HepG2 (cell line): ENCODE results near the gene HSPB6. TPM values are rescaled to one million over a fixed set of nuclear protein-coding genes. Genes with fewer than 3 reads are reported as not detected.

Experiments
- CENPT ChIP-seq: sonication (generic); formaldehyde crosslinking; IDR thresholded peaks from 2 replicates; pipeline ENCODE4 v1.8.0; 2022; ENCODE audit warnings: low read depth, mild to moderate bottlenecking, moderate library complexity, missing genetic modification reagents
- CERS6 ChIP-seq: sonication (generic); formaldehyde crosslinking; IDR thresholded peaks from 2 replicates; pipeline ENCODE4 v1.5.0; 2020; ENCODE audit warnings: missing genetic modification reagents
- DDIT3 ChIP-seq: sonication (generic); formaldehyde crosslinking; IDR thresholded peaks from 2 replicates; pipeline ENCODE4 v1.4.0; 2020; ENCODE audit warnings: mild to moderate bottlenecking, missing genetic modification reagents
- HNRNPH1 ChIP-seq: fragments of 200-400 bp; formaldehyde crosslinking; optimal IDR thresholded peaks from 2 replicates; pipeline ENCODE3; 2017; ENCODE audit warnings: mild to moderate bottlenecking, low read depth, low read length
- IKZF5 ChIP-seq: IDR thresholded peaks from 2 replicates; pipeline ENCODE4 v1.6.1; 2018; ENCODE audit warnings: missing genetic modification reagents, mild to moderate bottlenecking, missing compliant biosample characterization
- IRF2 ChIP-seq: IDR thresholded peaks from 2 replicates; pipeline ENCODE4 v1.6.1; 2018; ENCODE audit warnings: missing genetic modification reagents, missing compliant biosample characterization
- JARID2 ChIP-seq: sonication (generic); formaldehyde crosslinking; IDR thresholded peaks from 2 replicates; pipeline ENCODE4 v1.8.1; 2023; ENCODE audit warnings: missing genetic modification reagents, inconsistent platforms; ENCODE audit not compliant: insufficient replicate concordance
- MEIS1 ChIP-seq: sonication (generic); formaldehyde crosslinking; IDR thresholded peaks from 2 replicates; pipeline ENCODE4 v1.9.0; 2021; ENCODE audit warnings: mild to moderate bottlenecking, missing genetic modification reagents, moderate library complexity, borderline replicate concordance
- NBN ChIP-seq: fragments of 450-650 bp; conservative IDR thresholded peaks from 2 replicates; pipeline ENCODE4 v1.6.1; 2017
- RBFOX2 ChIP-seq: fragments of 200-400 bp; formaldehyde crosslinking; IDR thresholded peaks from 2 replicates; pipeline ENCODE4 v1.6.1; 2017; ENCODE audit warnings: low read depth, mild to moderate bottlenecking, low read length
- TBX2 ChIP-seq: sonication (generic); formaldehyde crosslinking; IDR thresholded peaks from 2 replicates; pipeline ENCODE4 v1.5.0; 2020; ENCODE audit warnings: missing genetic modification reagents, mild to moderate bottlenecking, borderline replicate concordance
- TGIF2 ChIP-seq: IDR thresholded peaks from 2 replicates; pipeline ENCODE4 v1.6.1; 2016; ENCODE audit warnings: control low read depth, missing compliant biosample characterization
- THRA ChIP-seq: sonication (generic); formaldehyde crosslinking; IDR thresholded peaks from 2 replicates; pipeline ENCODE4 v1.4.0; 2020; ENCODE audit warnings: missing genetic modification reagents, borderline replicate concordance
- ZBTB10 ChIP-seq: sonication (generic); formaldehyde crosslinking; IDR thresholded peaks from 2 replicates; pipeline ENCODE4 v1.4.0; 2020; ENCODE audit warnings: missing genetic modification reagents, borderline replicate concordance
- ZC3H4 ChIP-seq: sonication (generic); formaldehyde crosslinking; IDR thresholded peaks from 2 replicates; pipeline ENCODE4 v1.4.0; 2020; ENCODE audit warnings: missing genetic modification reagents, borderline replicate concordance
- ZFP36 ChIP-seq: fragments of 150-350 bp; IDR thresholded peaks from 2 replicates; pipeline ENCODE4 v1.6.1; 2018; ENCODE audit warnings: borderline replicate concordance, low read length, low read depth; ENCODE audit not compliant: partially characterized antibody
- ZFP41 ChIP-seq: sonication (generic); formaldehyde crosslinking; IDR thresholded peaks from 2 replicates; pipeline ENCODE4 v1.4.0; 2020; ENCODE audit warnings: mild to moderate bottlenecking, missing genetic modification reagents, borderline replicate concordance
- ZNF10 ChIP-seq: sonication (generic); formaldehyde crosslinking; IDR thresholded peaks from 2 replicates; pipeline ENCODE4 v1.4.0; 2020; ENCODE audit warnings: mild to moderate bottlenecking, low read depth, missing genetic modification reagents, borderline replicate concordance
- ZNF20 ChIP-seq: sonication (generic); formaldehyde crosslinking; IDR thresholded peaks from 2 replicates; pipeline ENCODE4 v1.4.0; 2020; ENCODE audit warnings: mild to moderate bottlenecking, moderate library complexity, missing genetic modification reagents
- ZNF562 ChIP-seq: sonication (generic); formaldehyde crosslinking; IDR thresholded peaks from 2 replicates; pipeline ENCODE4 v1.8.0; 2022; ENCODE audit warnings: missing genetic modification reagents, borderline replicate concordance
- ZNF570 ChIP-seq: sonication (generic); formaldehyde crosslinking; IDR thresholded peaks from 2 replicates; pipeline ENCODE4 v1.4.0; 2020; ENCODE audit warnings: mild to moderate bottlenecking, missing genetic modification reagents, borderline replicate concordance
- ZNF766 ChIP-seq: sonication (generic); formaldehyde crosslinking; IDR thresholded peaks from 2 replicates; pipeline ENCODE4 v1.5.0; 2020; ENCODE audit warnings: missing genetic modification reagents, borderline replicate concordance
- ZNF782 ChIP-seq: sonication (generic); formaldehyde crosslinking; IDR thresholded peaks from 2 replicates; pipeline ENCODE4 v1.4.0; 2020; ENCODE audit warnings: missing genetic modification reagents, mild to moderate bottlenecking, borderline replicate concordance
- polyA plus RNA-seq, 8 experiments: library from polyadenylated mRNA; depleted of rRNA in 3 of 8; stranded (reverse) in 7 of 8; unstranded in 1 of 8; fragments of >200 nt; fragmentation: Illumina TruSeq in 4 of 8; extraction: Trizol in 4 of 8; gene quantifications; 2 replicates each; pipeline versions ENCODE4 v1.2.1 to v1.2.3, GENCODE V29; 2011 to 2016; ENCODE audit warnings: low read depth in 4 of 8, missing spikeins in 1 of 8, mixed read lengths in 1 of 8; ENCODE audit not compliant: insufficient read depth in 1 of 8
- total RNA-seq, 5 experiments: library from RNA; depleted of rRNA; stranded (reverse); fragments of >200 nt; fragmentation: Illumina TruSeq; extraction: Trizol; gene quantifications; 2 replicates each; pipeline ENCODE4 v1.2.3, GENCODE V29; 2016; ENCODE audit warnings: low read depth in 1 of 5

The HSPB6 gene
- total and polyA plus RNA-seq, 2 of the 13 experiments (the other 11 are each of a cell fraction or from before 2014, with no cell fraction given): 0.18 TPM; not detected in 1

- TF ChIP-seq IRF2 (CRISPR knock-in tag) (no peak; the same call in none of the 2 replicates), ZNF562 (CRISPR knock-in tag) (no peak), ZNF20 (CRISPR knock-in tag) (no peak), CENPT (CRISPR knock-in tag) (no peak), ZBTB10 (CRISPR knock-in tag) (no peak), MEIS1 (CRISPR knock-in tag) (no peak), THRA (CRISPR knock-in tag) (no peak), ZNF766 (CRISPR knock-in tag) (no peak), DDIT3 (CRISPR knock-in tag) (no peak), ZC3H4 (no peak), TGIF2 (no peak), TBX2 (CRISPR knock-in tag) (no peak), IKZF5 (no peak), JARID2 (CRISPR knock-in tag) (no peak), CERS6 (CRISPR knock-in tag) (no peak), ZFP41 (no peak), ZFP36 (no peak), NBN (no peak), HNRNPH1 (no peak), ZNF782 (no peak; the same call in 1 of the 2 replicates), RBFOX2 (peak; percentile 64), ZNF10 (CRISPR knock-in tag) (no peak), ZNF570 (CRISPR knock-in tag) (no peak)
Measured at GRCh38 chr19:35744430-35745327, 12.2 kb downstream of the HSPB6 start (continued).
